Left renal cortex interstitium (tissue), 4 donors: Measurements from ENCODE around the gene IRGM. TPM values are rescaled to one million over a fixed set of nuclear protein-coding genes. Genes with fewer than 3 reads are reported as not detected.

Source experiments
- DNase-seq, 4 donors: peaks; one replicate each; pipeline ENCODE4 v3.0.0-alpha.2; 2013; ENCODE audit warnings: low read depth in 4 of 4, low spot score in 2 of 4, missing footprints in 1 of 4
- polyA plus RNA-seq, 4 donors: library from polyadenylated mRNA; unstranded; fragments of 120-200 nt; gene quantifications; one replicate each; pipeline ENCODE4 v1.2.1, GENCODE V29; 2013; ENCODE audit not compliant: insufficient read length in 4 of 4

Gene IRGM
- polyA plus RNA-seq, 4 donors: 0.46 to 1.5 (median 0.66) TPM

DNA sequence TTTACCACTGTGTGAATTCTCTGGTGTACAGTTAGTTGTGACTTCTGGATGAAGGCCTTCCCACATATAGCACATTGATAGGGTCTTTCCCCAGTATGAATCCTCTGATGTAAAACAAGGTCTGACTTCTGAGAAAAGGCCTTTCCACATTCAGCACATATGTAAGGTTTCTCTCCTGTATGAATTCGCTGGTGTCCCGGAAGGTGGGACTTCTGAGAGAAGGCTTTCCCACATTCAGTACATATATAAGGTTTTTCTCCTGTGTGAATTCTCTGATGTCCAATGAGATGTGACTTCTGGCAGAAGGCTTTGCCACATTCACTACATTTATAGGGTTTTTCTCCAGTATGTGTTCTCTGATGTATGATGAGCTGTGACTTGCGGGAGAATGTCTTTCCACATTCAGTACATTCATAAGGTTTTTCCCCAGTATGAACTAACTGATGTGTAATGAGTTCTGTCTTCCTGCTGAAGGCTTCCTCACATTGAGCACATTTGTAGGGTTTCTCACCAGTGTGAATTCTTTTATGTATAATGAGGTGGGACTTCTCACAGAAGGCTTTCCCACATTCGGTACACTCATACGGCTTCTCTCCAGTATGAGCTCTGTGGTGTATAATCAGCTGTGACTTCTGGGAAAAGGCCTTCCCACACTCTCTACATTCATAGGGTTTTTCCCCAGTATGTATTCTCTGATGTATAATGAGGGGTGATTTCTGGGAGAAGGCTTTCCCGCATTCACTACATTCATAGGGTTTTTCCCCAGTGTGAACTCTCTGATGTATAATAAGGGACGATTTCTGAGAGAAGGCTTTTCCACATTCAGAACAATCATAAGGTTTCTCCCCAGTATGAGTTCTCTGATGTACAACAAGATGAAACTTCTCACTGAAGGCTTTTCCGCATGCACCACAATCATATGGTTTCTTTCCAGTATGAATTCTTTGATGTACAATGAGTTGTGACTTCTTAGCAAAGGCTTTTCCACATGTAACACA lies 49.4 kb downstream of the IRGM start:
- DNase-seq: no peak

Other genes with a start within 250 kb of the IRGM start
- 100 to 1,000 TPM in 3 of 4 donors, 10 to 100 TPM in 1; 88.2 to 115 (median 105) TPM for gene SYNPO, start 205.9 kb upstream of the IRGM start, polyA plus RNA-seq
- 1 to 10 TPM; 4.4 to 7.1 (median 6.3) TPM for gene MYOZ3, start 185.3 kb upstream of the IRGM start, polyA plus RNA-seq
- gene RBM22, start 145.5 kb upstream of the IRGM start, polyA plus RNA-seq: 10 to 100 TPM; 71.0 to 84.9 (median 80.1) TPM
- gene DCTN4, start 87.5 kb upstream of the IRGM start, polyA plus RNA-seq: 10 to 100 TPM; 50.1 to 75.5 (median 62.1) TPM
- 10 to 100 TPM; 19.2 to 26.3 (median 23.5) TPM for gene SMIM3, start 67.8 kb upstream of the IRGM start, polyA plus RNA-seq
- 10 to 100 TPM; 36.9 to 39.1 (median 38.3) TPM for gene ZNF300, start 58.5 kb downstream of the IRGM start, polyA plus RNA-seq
- 1,000 to 10,000 TPM in 3 of 4 donors, 100 to 1,000 TPM in 1; 929 to 1,533 (median 1,286) TPM for gene GPX3, start 174.1 kb downstream of the IRGM start, polyA plus RNA-seq
- 10 to 100 TPM; 68.0 to 77.5 (median 72.7) TPM for gene TNIP1, start 234.5 kb downstream of the IRGM start, polyA plus RNA-seq